Liver (tissue), 3 donors: ENCODE data around the gene SUSD4.

ENCODE experiments used
- ATF3 ChIP-seq: IDR thresholded peaks from 2 replicates; pipeline ENCODE4 v1.6.1; 2016; ENCODE audit warnings: antibody characterized with exemption
- CTCF ChIP-seq: fragments of 150-350 bp; IDR thresholded peaks from 2 replicates; pipeline ENCODE4 v1.5.1; 2017; ENCODE audit warnings: improper control_type of control experiment, low read depth, low read length; ENCODE audit not compliant: missing input control
- EGR1 ChIP-seq, 2 donors: IDR thresholded peaks; 2 replicates each; pipeline ENCODE4 v1.6.1; 2016 to 2018; ENCODE audit warnings: antibody characterized with exemption in 2 of 2, low read depth in 2 of 2
- HNF4A ChIP-seq, 2 donors: conservative IDR thresholded peaks; 2 replicates each; pipeline ENCODE4 v1.6.1; 2016; ENCODE audit warnings: antibody characterized with exemption in 2 of 2, mild to moderate bottlenecking in 2 of 2
- JUND ChIP-seq, 2 donors: IDR thresholded peaks; 2 replicates each; pipeline ENCODE4 v1.6.1; 2016; ENCODE audit warnings: antibody characterized with exemption in 2 of 2
- MAX ChIP-seq: IDR thresholded peaks from 2 replicates; pipeline ENCODE4 v1.6.1; 2016; ENCODE audit warnings: antibody characterized with exemption
- RAD21 ChIP-seq, 2 donors: IDR thresholded peaks; 2 replicates each; pipeline ENCODE4 v1.6.1; 2016; ENCODE audit warnings: antibody characterized with exemption in 2 of 2, mild to moderate bottlenecking in 2 of 2
- REST ChIP-seq: IDR thresholded peaks from 2 replicates; pipeline ENCODE4 v1.6.1; 2016; ENCODE audit warnings: antibody characterized with exemption, mild to moderate bottlenecking
- YY1 ChIP-seq: IDR thresholded peaks from 2 replicates; pipeline ENCODE4 v1.6.1; 2016; ENCODE audit warnings: antibody characterized with exemption, mild to moderate bottlenecking
- donor health status: healthy.
- donor health status: healthy.

GRCh38 chr1:223258751-223259198 is 105.2 kb downstream of the SUSD4 start:
- TF ChIP-seq MAX: no peak
- TF ChIP-seq CTCF: no peak
- no peak for TF ChIP-seq EGR1 (IDR thresholded peaks at IDR 0.05; ENCODE audit: low read depth in 2 of 2)
- TF ChIP-seq REST: no peak
- TF ChIP-seq HNF4A (conservative IDR thresholded peaks at IDR 0.05): no peak
- TF ChIP-seq YY1: no peak
- no peak for TF ChIP-seq RAD21 (IDR thresholded peaks at IDR 0.05)
- TF ChIP-seq JUND (IDR thresholded peaks at IDR 0.05): no peak
- no peak for TF ChIP-seq ATF3
